GM21576 (cell line): ENCODE results near the gene NEK6.

Source experiments
- ATAC-seq: cut with Tn5 transposase; IDR thresholded peaks from one replicate; pipeline ENCODE4 v1.9.1; 2021; ENCODE audit warnings: mild to moderate bottlenecking, moderate library complexity; ENCODE audit not compliant: unreplicated experiment

The NEK6 gene

GRCh38 chr9:124274738-124275137, 17.0 kb downstream of the NEK6 start:
- ATAC-seq = no peak

- no peak for ATAC-seq
Observed at GRCh38 chr9:124277420-124277819, 19.7 kb downstream of the NEK6 start.

DNA sequence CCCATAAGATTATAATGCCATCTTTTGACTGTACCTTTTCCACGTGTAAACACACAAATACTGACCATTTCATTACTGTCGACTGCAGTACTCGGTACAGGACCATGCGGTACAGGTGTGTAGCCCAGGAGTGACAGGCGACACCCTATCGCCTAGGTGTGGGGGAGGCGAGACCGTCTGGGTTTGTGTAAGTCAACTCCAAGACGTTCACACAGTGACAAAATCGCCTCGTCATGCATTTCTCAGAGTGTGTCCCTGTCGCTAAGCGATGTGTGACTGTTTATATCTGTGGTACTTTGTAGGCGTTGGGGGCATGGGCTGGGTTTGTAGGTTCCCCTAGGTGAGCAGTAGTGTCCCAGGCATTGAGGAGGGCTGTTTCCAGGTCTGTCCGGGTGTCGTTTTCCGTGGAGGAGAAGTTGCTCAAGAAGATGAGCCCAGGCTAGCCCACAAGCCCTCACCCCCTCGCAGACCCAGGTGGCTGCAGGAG, 20.3 kb downstream of the NEK6 start:
- ATAC-seq = no peak

GRCh38 chr9:124279531-124280175, 21.9 kb downstream of the NEK6 start:
- ATAC-seq = no peak

GRCh38 chr9:124280176-124280691, 22.5 kb downstream of the NEK6 start:
- ATAC-seq = no peak

DNA sequence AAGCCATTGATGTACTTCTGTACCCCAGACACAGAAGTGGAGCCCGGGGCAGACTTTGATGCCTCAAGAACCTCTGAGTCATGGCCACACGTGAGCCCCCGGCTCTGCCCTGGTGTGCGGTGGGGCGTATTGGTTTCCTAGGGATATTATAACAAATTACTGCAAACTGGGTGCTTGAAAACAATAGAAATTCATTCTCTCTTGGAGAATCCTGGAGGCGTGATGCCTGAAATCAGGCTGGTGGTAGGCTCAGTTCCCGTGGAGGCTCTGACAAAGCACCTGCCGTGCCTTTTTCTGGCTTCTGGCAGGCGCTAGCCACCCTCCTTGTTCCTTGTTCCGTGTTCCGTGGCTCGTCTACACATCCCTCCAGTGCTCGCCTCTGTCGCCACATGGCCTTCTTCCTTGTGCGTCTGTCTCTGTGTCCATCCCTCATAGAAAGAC, 24.2 kb downstream of the NEK6 start:
- ATAC-seq = no peak

- ATAC-seq = no peak
Observed at GRCh38 chr9:124282442-124283227, 24.9 kb downstream of the NEK6 start.

DNA sequence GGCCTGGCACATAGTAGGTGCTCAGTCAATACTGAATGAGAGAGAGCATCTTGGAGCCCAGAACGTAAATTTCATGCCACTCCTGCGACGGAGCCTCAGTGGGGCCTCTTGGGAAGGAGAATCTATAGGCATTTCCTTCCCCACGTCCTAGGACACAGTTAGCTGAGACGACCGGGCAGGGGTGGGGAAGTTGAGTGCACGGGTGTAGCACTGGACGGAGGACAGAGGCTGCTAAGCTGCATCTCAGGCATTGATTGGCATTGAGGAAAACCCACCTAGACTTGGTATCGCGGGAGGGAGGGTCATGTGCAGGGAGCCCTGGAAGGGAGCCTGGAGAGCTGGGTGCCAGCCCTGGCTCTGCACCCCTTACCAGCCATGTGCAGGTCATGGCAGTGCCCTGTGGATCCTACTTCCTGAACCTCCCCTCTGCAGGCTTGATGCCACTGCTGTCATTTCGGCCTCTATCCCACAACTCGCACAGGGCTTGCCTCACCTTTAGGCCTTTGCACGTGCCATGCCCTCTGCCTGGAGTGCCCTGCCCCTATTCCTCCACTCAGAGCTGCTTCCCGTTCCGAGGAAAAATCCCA, 25.6 kb downstream of the NEK6 start:
- ATAC-seq = no peak

- no peak for ATAC-seq
Observed at GRCh38 chr9:124284237-124284831, 26.6 kb downstream of the NEK6 start.

DNA sequence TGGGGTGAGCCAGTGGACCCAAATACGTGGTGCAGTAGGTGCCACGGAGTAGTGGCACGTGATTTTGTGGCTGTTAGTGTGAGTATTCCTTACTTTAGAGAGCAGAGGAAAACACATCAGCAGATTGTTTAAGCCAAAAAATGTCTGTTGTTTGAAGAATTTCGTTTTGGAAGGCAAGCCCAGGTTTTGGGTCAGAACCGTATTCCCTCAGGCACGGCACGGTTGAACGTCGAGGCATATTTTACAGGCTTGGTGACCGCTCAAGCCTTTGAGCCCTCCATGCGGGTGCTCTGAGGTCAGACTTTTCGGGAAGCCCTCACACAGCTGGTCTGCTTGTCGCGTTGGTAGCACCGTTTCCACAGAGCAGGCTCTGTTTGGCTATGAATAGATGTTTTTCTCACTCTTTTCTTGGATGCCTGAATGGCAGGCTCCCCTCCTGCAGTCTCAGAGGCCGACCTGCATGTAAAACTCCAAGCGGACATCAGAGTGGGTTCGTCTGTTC, 27.2 kb downstream of the NEK6 start:
- ATAC-seq = no peak

DNA sequence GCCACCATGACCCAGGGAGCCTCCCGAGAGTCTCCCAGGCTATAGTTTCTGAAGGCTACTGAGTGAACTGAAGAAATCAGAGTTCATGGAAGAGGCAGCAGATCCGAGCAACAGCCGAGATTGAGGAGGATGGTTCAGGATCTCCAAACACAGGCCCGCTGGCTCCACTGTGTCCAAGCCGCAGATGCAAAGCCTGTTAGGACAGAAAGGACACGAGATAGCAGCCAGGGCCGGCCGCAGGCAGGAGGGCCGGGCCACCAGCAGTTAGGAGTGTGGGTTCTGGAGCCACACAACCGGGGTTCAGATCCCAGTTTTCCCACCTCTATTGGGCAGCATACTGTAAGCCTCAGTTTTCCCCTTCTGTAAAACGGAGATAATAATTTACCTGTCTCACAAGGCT, 27.7 kb downstream of the NEK6 start:
- no peak for ATAC-seq

- ATAC-seq = peak; percentile 32
Observed at GRCh38 chr9:124285903-124286291, 28.1 kb downstream of the NEK6 start.

DNA sequence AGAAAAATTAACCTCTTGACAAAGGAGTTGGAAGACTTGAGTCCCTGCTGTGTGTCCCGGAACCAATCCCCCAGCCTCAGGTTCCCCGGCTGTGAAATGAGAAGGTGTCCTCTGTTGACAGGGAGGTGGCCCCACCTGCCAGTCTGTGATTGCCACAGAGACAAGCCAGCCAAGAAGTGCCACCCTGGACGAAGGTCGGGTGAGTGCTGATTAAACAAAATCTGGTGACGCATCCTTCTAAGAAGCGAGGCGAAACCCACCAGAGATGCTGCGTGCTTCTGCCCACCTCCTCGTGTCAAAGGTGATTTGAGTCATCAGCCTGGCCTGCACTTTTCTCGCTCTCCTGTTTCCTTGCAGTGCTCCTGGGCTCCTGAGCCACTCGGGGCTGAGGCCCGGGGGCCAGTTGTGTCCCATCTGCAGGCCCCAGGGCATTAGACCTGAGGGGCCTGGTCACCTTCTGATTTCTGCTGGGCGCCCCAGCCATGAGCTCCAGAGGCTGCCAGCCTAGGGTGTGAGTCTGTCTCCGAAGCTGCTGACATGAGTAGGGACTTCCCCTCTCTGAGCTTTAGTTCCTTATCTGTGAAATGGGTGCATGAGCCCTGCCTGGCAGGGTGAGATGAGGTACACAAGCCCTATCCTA, 28.7 kb downstream of the NEK6 start:
- ATAC-seq = peak; percentile 26

DNA sequence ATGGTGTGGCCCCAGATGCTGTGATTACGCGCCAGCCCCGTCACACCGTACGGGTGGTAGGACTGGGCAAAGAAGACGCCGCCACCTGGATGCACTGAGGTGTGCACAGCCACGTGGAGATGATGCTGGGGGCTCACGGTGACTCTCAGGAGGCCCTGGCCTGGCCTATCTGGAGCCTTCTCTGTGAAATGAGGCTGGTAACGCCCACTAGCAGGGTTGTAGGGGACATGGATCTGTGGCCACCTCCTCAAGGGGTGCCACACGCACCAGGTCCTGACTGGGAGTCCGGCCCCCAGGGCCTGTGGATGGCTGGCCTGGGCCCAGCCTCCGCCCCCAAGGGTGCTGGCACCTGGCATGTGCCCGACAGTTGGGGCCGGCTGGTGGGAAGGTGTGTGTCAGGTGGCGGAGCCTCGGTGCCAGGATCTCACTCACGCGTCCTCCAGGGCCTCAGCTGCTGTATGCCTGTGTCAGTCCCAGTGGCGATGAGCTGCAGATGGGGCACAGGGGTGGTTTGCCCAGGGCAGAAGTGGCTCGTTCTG, 32.4 kb downstream of the NEK6 start:
- no peak for ATAC-seq

- ATAC-seq = no peak
Observed at GRCh38 chr9:124290743-124291554, 33.2 kb downstream of the NEK6 start.

GRCh38 chr9:124291801-124292396, 34.1 kb downstream of the NEK6 start:
- ATAC-seq = peak; percentile 40

DNA sequence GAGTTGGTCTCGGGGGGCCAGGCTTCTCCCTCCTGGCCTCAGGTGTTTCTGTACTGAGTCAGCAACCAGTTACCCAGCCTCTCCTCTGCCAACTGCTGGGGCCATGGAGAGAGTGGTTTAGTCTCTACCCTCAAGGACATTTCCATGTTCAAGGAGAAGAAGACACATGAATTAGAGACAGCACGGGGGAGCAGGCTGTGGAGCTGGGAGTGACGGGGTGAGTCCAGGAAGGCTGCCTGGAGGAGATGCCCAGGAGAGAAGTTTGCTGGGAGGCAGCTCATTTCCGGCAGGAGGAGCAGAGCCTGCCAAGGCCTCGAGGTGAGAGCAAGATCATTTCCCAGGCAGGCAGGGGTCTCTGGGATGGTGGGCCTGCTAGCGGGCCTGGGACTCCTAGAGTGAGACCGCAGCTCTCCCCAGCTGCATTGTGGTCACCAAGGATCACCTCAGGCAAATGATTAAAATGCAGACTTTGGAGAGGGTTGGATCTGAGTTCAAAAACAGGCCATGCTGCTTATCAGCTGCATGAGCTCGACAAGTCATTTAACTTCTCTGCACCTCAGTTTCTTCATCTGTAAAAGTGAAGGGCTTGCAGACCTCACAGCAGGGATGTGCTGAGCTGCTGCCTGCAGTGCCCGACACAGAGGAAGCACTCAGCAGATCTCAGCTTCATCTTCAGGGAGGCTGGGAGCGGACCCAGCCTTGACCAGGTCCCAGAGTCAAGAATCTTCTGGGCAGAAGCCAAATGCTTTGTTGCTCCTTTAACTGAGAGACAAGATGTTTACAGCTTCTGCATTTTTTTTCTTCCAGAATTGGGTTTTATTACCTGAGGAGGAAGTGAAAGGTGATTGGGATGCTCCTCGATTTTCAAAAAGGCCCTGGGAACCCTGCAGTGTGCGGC, 35.2 kb downstream of the NEK6 start:
- ATAC-seq = no peak
